Measurements from ENCODE around the gene NDUFV2.

- TF ChIP-seq EZH2 (IDR thresholded peaks at IDR 0.05; ENCODE audit: borderline replicate concordance, low read length) (no peak), CTCF (IDR thresholded peaks at IDR 0.05; ENCODE audit: low read length) (no peak)
Observed at GRCh38 chr18:9160014-9160413, 57.5 kb downstream of the NDUFV2 start.

Measured in OCI-LY1 (cell line).